ENCODE results near the gene FMO2.
"Not testable (repeated sequence)": the region's sequence is repeated elsewhere in the genome, so short reads cannot be mapped to it uniquely, and the experiment has no call there.

The FMO2 gene

GRCh38 chr1:171220081-171220420 is 35.0 kb downstream of the FMO2 start:
- no peak for DNase-seq

- no peak for DNase-seq
Observed at GRCh38 chr1:171220581-171221054, 35.5 kb downstream of the FMO2 start.

GRCh38 chr1:171221665-171222591 is 36.8 kb downstream of the FMO2 start:
- DNase-seq, result no peak

- no peak for DNase-seq
Observed at GRCh38 chr1:171222936-171223335, 37.8 kb downstream of the FMO2 start.

GRCh38 chr1:171224257-171224656 is 39.2 kb downstream of the FMO2 start:
- not testable (repeated sequence) for DNase-seq

GRCh38 chr1:171226747-171227370 is 41.8 kb downstream of the FMO2 start:
- peak; percentile 5 to 13 for DNase-seq

- DNase-seq, result no peak
Observed at GRCh38 chr1:171231326-171231725, 46.2 kb downstream of the FMO2 start.

GRCh38 chr1:171233183-171233582 is 48.1 kb downstream of the FMO2 start:
- no peak for DNase-seq

GRCh38 chr1:171236231-171236630 is 51.1 kb downstream of the FMO2 start:
- not testable (repeated sequence) for DNase-seq

GRCh38 chr1:171243878-171244277 is 58.8 kb downstream of the FMO2 start:
- DNase-seq, result no peak

GRCh38 chr1:171245458-171246064 is 60.5 kb downstream of the FMO2 start:
- DNase-seq, result peak in 1 of 2 experiments; percentile 19

GRCh38 chr1:171247501-171247900 is 62.4 kb downstream of the FMO2 start:
- no peak for DNase-seq

- no peak for DNase-seq
Observed at GRCh38 chr1:171248302-171248701, 63.2 kb downstream of the FMO2 start, which contains the start of gene FMO1. Gene FMO1, plus strand, starts transcription at chr1:171248494. Its CDS starts 9,594 bp downstream, at chr1:171258088.

- DNase-seq, result no peak
Observed at GRCh38 chr1:171248841-171249240, 63.7 kb downstream of the FMO2 start.

- no peak for DNase-seq
Observed at GRCh38 chr1:171250263-171250662, 65.2 kb downstream of the FMO2 start.

- DNase-seq, result peak; percentile 23 to 43
Observed at GRCh38 chr1:171251042-171251951, 66.2 kb downstream of the FMO2 start.

- DNase-seq, result no peak
Observed at GRCh38 chr1:171251952-171252300, 66.8 kb downstream of the FMO2 start.

GRCh38 chr1:171252482-171252881 is 67.4 kb downstream of the FMO2 start:
- DNase-seq, result no peak

GRCh38 chr1:171254859-171255258 is 69.8 kb downstream of the FMO2 start:
- no peak for DNase-seq

- no peak for DNase-seq
Observed at GRCh38 chr1:171256940-171257606, 72.0 kb downstream of the FMO2 start.

- DNase-seq, result no peak
Observed at GRCh38 chr1:171257607-171258076, 72.5 kb downstream of the FMO2 start.

GRCh38 chr1:171258429-171258828 is 73.3 kb downstream of the FMO2 start:
- DNase-seq, result no peak

Measured in activated CD4-positive, alpha-beta T cell treated with anti-CD3 and anti-CD28 coated beads, Interleukin-2, amount 50 U/mL, for 48 hours (primary cell).